Choroid plexus epithelial cell (primary cell): ENCODE measurements around the gene DOCK2.

Source experiments
- DNase-seq: peaks from one replicate; pipeline ENCODE4 v3.0.0-alpha.2; 2010; ENCODE audit warnings: low read depth
- H3K4me3 ChIP-seq: 2 replicates; pipeline ENCODE4 v1.5.1; 2011; ENCODE audit warnings: low read depth, mild to moderate bottlenecking, control low read depth, low read length, moderate library complexity
- CTCF ChIP-seq: conservative IDR thresholded peaks from 2 replicates; pipeline ENCODE4 v1.5.1; 2011; ENCODE audit warnings: low read depth, mild to moderate bottlenecking, control low read depth, inconsistent platforms, low read length, moderate library complexity

The DOCK2 gene

GRCh38 chr5:169770109-169770508 lies 133.0 kb downstream of the DOCK2 start:
- no peak for DNase-seq
- H3K4me3 ChIP-seq, result no peak overlapping the region
- no peak for TF ChIP-seq CTCF

- H3K4me3 ChIP-seq, result no peak overlapping the region
- no peak for TF ChIP-seq CTCF
- DNase-seq, result no peak
These were observed 135.2 kb downstream of the DOCK2 start for GRCh38 chr5:169772256-169772655.

- DNase-seq, result no peak
- TF ChIP-seq CTCF, result no peak
These were observed 135.6 kb downstream of the DOCK2 start for GRCh38 chr5:169772688-169773087.

GRCh38 chr5:169777159-169777558 lies 140.1 kb downstream of the DOCK2 start:
- DNase-seq, result no peak
- TF ChIP-seq CTCF, result no peak

More at GRCh38 chr5:169772688-169773087, 135.6 kb downstream of the DOCK2 start:
- no peak overlapping the region for H3K4me3 ChIP-seq

GRCh38 chr5:169778622-169779596 lies 141.8 kb downstream of the DOCK2 start:
- H3K4me3 ChIP-seq, result no peak overlapping the region
- no peak for DNase-seq
- TF ChIP-seq CTCF, result no peak

More at GRCh38 chr5:169777159-169777558, 140.1 kb downstream of the DOCK2 start:
- H3K4me3 ChIP-seq, result no peak overlapping the region

- DNase-seq, result no peak
- H3K4me3 ChIP-seq, result no peak overlapping the region
- no peak for TF ChIP-seq CTCF
These were observed 144.6 kb downstream of the DOCK2 start for GRCh38 chr5:169781420-169782345.
